ENCODE results near the gene DOCK1. TPM values are rescaled to one million over a fixed set of nuclear protein-coding genes. Genes with fewer than 3 reads are reported as not detected.

The DOCK1 gene
- total RNA-seq, 1 donor from 2014 or later = 57.8 TPM

GRCh38 chr10:127332631-127333030 is 427.4 kb downstream of the DOCK1 start:
- no peak for TF ChIP-seq CTCF (IDR thresholded peaks at IDR 0.05)

GRCh38 chr10:127337801-127338200 is 432.6 kb downstream of the DOCK1 start:
- Mint-ChIP-seq H3K36me3 (ENCODE audit: low read depth) (peaks cover 2% of the 10 kb centered on the region), H3K4me1 (ENCODE audit: low read depth) (peaks cover 18% of the 10 kb centered on the region), H3K4me3 (ENCODE audit: unreplicated experiment) (no peak overlapping the region), H3K9me3 (ENCODE audit: low read depth) (no peaks in the 10 kb centered on the region), H3K27ac (ENCODE audit: unreplicated experiment) (no peak overlapping the region), H3K27me3 (ENCODE audit: low read depth) (no peaks in the 10 kb centered on the region)
- DNase-seq (ENCODE audit: low spot score) = no peak
- no peak for TF ChIP-seq CTCF (IDR thresholded peaks at IDR 0.05)

More at GRCh38 chr10:127332631-127333030, 427.4 kb downstream of the DOCK1 start:
- peaks cover 7% of the 10 kb centered on the region for H3K4me1 Mint-ChIP-seq (ENCODE audit: low read depth)
- H3K4me3 Mint-ChIP-seq (ENCODE audit: unreplicated experiment) = no peak overlapping the region
- H3K27me3 Mint-ChIP-seq (ENCODE audit: low read depth) = no peaks in the 10 kb centered on the region
- DNase-seq (ENCODE audit: low spot score) = no peak
- H3K36me3 Mint-ChIP-seq (ENCODE audit: low read depth) = no peaks in the 10 kb centered on the region
- no peak overlapping the region for H3K27ac Mint-ChIP-seq (ENCODE audit: unreplicated experiment)
- no peaks in the 10 kb centered on the region for H3K9me3 Mint-ChIP-seq (ENCODE audit: low read depth)

- Mint-ChIP-seq H3K36me3 (ENCODE audit: low read depth) (peaks cover 3% of the 10 kb centered on the region), H3K27ac (ENCODE audit: unreplicated experiment) (no peak overlapping the region), H3K4me3 (ENCODE audit: unreplicated experiment) (no peak overlapping the region), H3K4me1 (ENCODE audit: low read depth) (peaks cover 15% of the 10 kb centered on the region), H3K9me3 (ENCODE audit: low read depth) (no peaks in the 10 kb centered on the region), H3K27me3 (ENCODE audit: low read depth) (no peaks in the 10 kb centered on the region)
- no peak for DNase-seq (ENCODE audit: low spot score)
- no peak for TF ChIP-seq CTCF (IDR thresholded peaks at IDR 0.05)
Observed at GRCh38 chr10:127338399-127339110, 433.3 kb downstream of the DOCK1 start.

- H3K27ac Mint-ChIP-seq (ENCODE audit: unreplicated experiment) = no peak overlapping the region
- H3K9me3 Mint-ChIP-seq (ENCODE audit: low read depth) = no peaks in the 10 kb centered on the region
- peaks cover 12% of the 10 kb centered on the region for H3K36me3 Mint-ChIP-seq (ENCODE audit: low read depth)
- H3K4me1 Mint-ChIP-seq (ENCODE audit: low read depth) = peaks cover 12% of the 10 kb centered on the region
- DNase-seq (ENCODE audit: low spot score) = no peak
- no peak for TF ChIP-seq CTCF (IDR thresholded peaks at IDR 0.05)
- H3K4me3 Mint-ChIP-seq (ENCODE audit: unreplicated experiment) = no peak overlapping the region
- no peaks in the 10 kb centered on the region for H3K27me3 Mint-ChIP-seq (ENCODE audit: low read depth)
Observed at GRCh38 chr10:127343821-127344220, 438.6 kb downstream of the DOCK1 start.

GRCh38 chr10:127344346-127344745 is 439.1 kb downstream of the DOCK1 start:
- TF ChIP-seq CTCF (IDR thresholded peaks at IDR 0.05) = no peak
- H3K36me3 Mint-ChIP-seq (ENCODE audit: low read depth) = peaks cover 12% of the 10 kb centered on the region
- H3K4me1 Mint-ChIP-seq (ENCODE audit: low read depth) = peaks cover 10% of the 10 kb centered on the region
- H3K27ac Mint-ChIP-seq (ENCODE audit: unreplicated experiment) = no peak overlapping the region
- no peak overlapping the region for H3K4me3 Mint-ChIP-seq (ENCODE audit: unreplicated experiment)
- H3K9me3 Mint-ChIP-seq (ENCODE audit: low read depth) = no peaks in the 10 kb centered on the region
- no peak for DNase-seq (ENCODE audit: low spot score)
- H3K27me3 Mint-ChIP-seq (ENCODE audit: low read depth) = no peaks in the 10 kb centered on the region
